B cell (primary cell): Measurements from ENCODE around the gene DOCK8.

Source experiments
- EZH2 ChIP-seq: IDR thresholded peaks from 2 replicates; pipeline ENCODE4 v1.6.1; 2012; ENCODE audit warnings: borderline replicate concordance, low read depth, mild to moderate bottlenecking, moderate library complexity, low read length; ENCODE audit not compliant: insufficient read depth, poor library complexity, severe bottlenecking
- TF ChIP-seq, protein P1 (sequence below): fragments of 200-600 bp; IDR thresholded peaks from one replicate; pipeline ENCODE4 v1.8.0; 2022; ENCODE audit warnings: antibody characterized with exemption, mild to moderate bottlenecking

DNA sequence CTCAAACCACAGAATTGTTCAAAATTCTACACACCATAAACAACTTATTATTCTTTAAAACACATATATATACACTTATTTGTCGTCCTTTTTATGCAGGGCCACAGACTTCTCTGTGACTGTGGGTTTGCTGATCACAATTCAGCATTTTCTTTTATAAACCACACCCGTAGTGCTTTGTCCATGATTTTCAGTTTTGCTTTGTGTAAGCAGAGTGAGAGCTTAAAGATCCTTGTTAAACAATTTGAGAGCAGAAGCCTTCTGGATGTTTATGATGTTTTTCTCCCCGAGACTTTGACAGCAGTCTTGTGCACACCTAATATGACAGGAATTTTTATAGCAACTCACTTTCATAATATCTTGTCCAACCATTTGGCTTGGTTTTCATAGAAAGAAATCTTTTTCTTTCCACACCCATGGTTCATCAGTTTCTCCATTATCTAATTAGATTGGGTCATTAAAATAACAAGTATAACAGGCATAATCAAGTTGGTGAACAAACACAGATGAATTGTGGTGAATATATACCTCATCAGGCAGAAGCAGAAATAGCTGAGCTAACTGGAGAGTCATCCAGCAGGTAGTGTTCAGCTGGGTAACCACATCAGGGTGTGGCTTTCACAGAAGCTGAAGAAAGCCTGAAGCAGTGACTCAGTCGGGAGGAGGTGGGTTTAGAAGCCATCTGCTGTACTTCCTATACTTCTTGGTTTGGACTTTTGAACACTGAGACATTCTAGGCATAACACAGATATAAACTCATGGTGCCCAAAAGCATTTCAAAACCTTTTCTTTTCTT is 232.8 kb downstream of the DOCK8 start:
- TF ChIP-seq, protein P1, sequence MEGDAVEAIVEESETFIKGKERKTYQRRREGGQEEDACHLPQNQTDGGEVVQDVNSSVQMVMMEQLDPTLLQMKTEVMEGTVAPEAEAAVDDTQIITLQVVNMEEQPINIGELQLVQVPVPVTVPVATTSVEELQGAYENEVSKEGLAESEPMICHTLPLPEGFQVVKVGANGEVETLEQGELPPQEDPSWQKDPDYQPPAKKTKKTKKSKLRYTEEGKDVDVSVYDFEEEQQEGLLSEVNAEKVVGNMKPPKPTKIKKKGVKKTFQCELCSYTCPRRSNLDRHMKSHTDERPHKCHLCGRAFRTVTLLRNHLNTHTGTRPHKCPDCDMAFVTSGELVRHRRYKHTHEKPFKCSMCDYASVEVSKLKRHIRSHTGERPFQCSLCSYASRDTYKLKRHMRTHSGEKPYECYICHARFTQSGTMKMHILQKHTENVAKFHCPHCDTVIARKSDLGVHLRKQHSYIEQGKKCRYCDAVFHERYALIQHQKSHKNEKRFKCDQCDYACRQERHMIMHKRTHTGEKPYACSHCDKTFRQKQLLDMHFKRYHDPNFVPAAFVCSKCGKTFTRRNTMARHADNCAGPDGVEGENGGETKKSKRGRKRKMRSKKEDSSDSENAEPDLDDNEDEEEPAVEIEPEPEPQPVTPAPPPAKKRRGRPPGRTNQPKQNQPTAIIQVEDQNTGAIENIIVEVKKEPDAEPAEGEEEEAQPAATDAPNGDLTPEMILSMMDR, result no peak
- no peak for TF ChIP-seq EZH2
